Upper lobe of right lung (tissue), 1 donor: ENCODE data around the gene OMP. TPM values are rescaled to one million over a fixed set of nuclear protein-coding genes. Genes with fewer than 3 reads are reported as not detected.

Source experiments
- ATAC-seq: fragments of 200-7000 bp; cut with Tn5 transposase; one replicate; pipeline ENCODE4 v1.9.1; 2020; ENCODE audit warnings: mild to moderate bottlenecking, moderate library complexity
- DNase-seq: peaks from one replicate; pipeline ENCODE4 v3.0.0-alpha.2; 2020
- H3K27ac ChIP-seq: fragments of 200-600 bp; one replicate; pipeline ENCODE4 v1.8.0; 2022
- H3K27me3 ChIP-seq: fragments of 200-600 bp; one replicate; pipeline ENCODE4 v1.8.0; 2022; ENCODE audit warnings: mild to moderate bottlenecking
- H3K36me3 ChIP-seq: fragments of 200-600 bp; one replicate; pipeline ENCODE4 v1.8.0; 2022
- H3K4me1 ChIP-seq: fragments of 200-600 bp; one replicate; pipeline ENCODE4 v1.8.0; 2022
- H3K4me3 ChIP-seq: fragments of 200-600 bp; one replicate; pipeline ENCODE4 v1.8.0; 2022; ENCODE audit warnings: mild to moderate bottlenecking
- H3K9me3 ChIP-seq: fragments of 200-600 bp; one replicate; pipeline ENCODE4 v1.8.0; 2022
- CTCF ChIP-seq: fragments of 200-600 bp; IDR thresholded peaks from one replicate; pipeline ENCODE4 v1.8.0; 2022; ENCODE audit warnings: antibody characterized with exemption
- intact Hi-C: fragments of 100-400 bp; cut with DNase I; formaldehyde crosslinking; loops from one replicate; pipeline ENCODE4 v1.11.0; 2022
- total RNA-seq: library from RNA; stranded (reverse); fragmentation: NEBNext Ultra II Directional; extraction: Animal tissue kit (Norgen Biotek cat#: 25700); gene quantifications from one replicate; pipeline ENCODE4 v1.2.1, GENCODE V29; 2021
- donor health status: DM: no; HTN: yes; CAD: no; lungs with severe emphysema.

Gene OMP
- total RNA-seq, 1 donor from 2014 or later = not detected

GRCh38 chr11:77100166-77101042 is 2.2 kb upstream of the OMP start:
- H3K36me3 ChIP-seq = no peaks in the 10 kb centered on the region
- no peak for TF ChIP-seq CTCF
- no peak for ATAC-seq
- peak; percentile 50 for DNase-seq
- H3K27ac ChIP-seq = no peak overlapping the region
- H3K27me3 ChIP-seq = no peaks in the 10 kb centered on the region
- H3K4me3 ChIP-seq = no peak overlapping the region
- intact Hi-C loops = no loop called here
- no peaks in the 10 kb centered on the region for H3K4me1 ChIP-seq
- no peaks in the 10 kb centered on the region for H3K9me3 ChIP-seq

GRCh38 chr11:77101043-77101537 is 1.6 kb upstream of the OMP start:
- intact Hi-C loops = no loop called here
- TF ChIP-seq CTCF = peak; percentile 25
- Histone ChIP-seq H3K27ac (no peak overlapping the region), H3K9me3 (no peaks in the 10 kb centered on the region), H3K4me3 (no peak overlapping the region), H3K27me3 (no peaks in the 10 kb centered on the region), H3K36me3 (no peaks in the 10 kb centered on the region), H3K4me1 (no peaks in the 10 kb centered on the region)
- DNase-seq (peak; percentile 7), ATAC-seq (no peak)

- no peaks in the 10 kb centered on the region for H3K9me3 ChIP-seq
- no peak overlapping the region for H3K4me3 ChIP-seq
- H3K27ac ChIP-seq = no peak overlapping the region
- intact Hi-C loops = no loop called here
- no peak for DNase-seq
- H3K4me1 ChIP-seq = no peaks in the 10 kb centered on the region
- ATAC-seq = no peak
- H3K27me3 ChIP-seq = no peaks in the 10 kb centered on the region
- H3K36me3 ChIP-seq = no peaks in the 10 kb centered on the region
- TF ChIP-seq CTCF = no peak
Measured at GRCh38 chr11:77103319-77103718, 679 bp downstream of the OMP start.

GRCh38 chr11:77104727-77105126 is 2.1 kb downstream of the OMP start:
- intact Hi-C loops = no loop called here
- TF ChIP-seq CTCF = no peak
- ATAC-seq (no peak), DNase-seq (no peak)
- Histone ChIP-seq H3K4me1 (no peaks in the 10 kb centered on the region), H3K27me3 (no peaks in the 10 kb centered on the region), H3K4me3 (no peak overlapping the region), H3K9me3 (no peaks in the 10 kb centered on the region), H3K27ac (no peak overlapping the region), H3K36me3 (no peaks in the 10 kb centered on the region)

- no peaks in the 10 kb centered on the region for H3K9me3 ChIP-seq
- H3K36me3 ChIP-seq = no peaks in the 10 kb centered on the region
- no peak for ATAC-seq
- H3K4me1 ChIP-seq = no peaks in the 10 kb centered on the region
- DNase-seq = no peak
- intact Hi-C loops = no loop called here
- H3K27me3 ChIP-seq = no peaks in the 10 kb centered on the region
- no peak for TF ChIP-seq CTCF
- no peak overlapping the region for H3K27ac ChIP-seq
- H3K4me3 ChIP-seq = no peak overlapping the region
Measured at GRCh38 chr11:77106321-77106720, 3.7 kb downstream of the OMP start.
